Measurements from ENCODE around the gene GPC3. TPM values are rescaled to one million over a fixed set of nuclear protein-coding genes. Genes with fewer than 3 reads are reported as not detected.

The GPC3 gene
- polyA plus RNA-seq, 3 donors: not detected

GRCh38 chrX:133922390-133922771 lies 63.0 kb downstream of the GPC3 start:
- Histone ChIP-seq H3K4me2 (replicated peaks; ENCODE audit: extremely low read depth, low read length, poor library complexity, severe bottlenecking) (no peak overlapping the region), H3K36me3 (replicated peaks in 1 of 2; ENCODE audit: control insufficient read depth in 1 of 2, insufficient read depth in 2 of 2, low read length in 2 of 2) (no peaks in the 10 kb centered on the region), H3K4me1 (ENCODE audit: control insufficient read depth in 1 of 2, insufficient read depth in 2 of 2, low read length in 2 of 2) (no peaks in the 10 kb centered on the region), H3K4me3 (replicated peaks in 1 of 3; ENCODE audit: low read depth in 2 of 3, low read length in 3 of 3) (no peak overlapping the region), H2AFZ (ENCODE audit: insufficient read depth, low read depth, low read length, poor library complexity, severe bottlenecking) (no peak overlapping the region), H3K27me3 (ENCODE audit: control insufficient read depth in 2 of 2, insufficient read depth in 2 of 2, low read length in 2 of 2) (peaks cover 0 to 2% of the 10 kb centered on the region in 2 donors), H4K20me1 (ENCODE audit: insufficient read depth, low read length) (no peaks in the 10 kb centered on the region), H3K79me2 (ENCODE audit: insufficient read depth, low read length) (no peaks in the 10 kb centered on the region), H3K9ac (ENCODE audit: insufficient read depth, low read length, poor library complexity, severe bottlenecking) (no peak overlapping the region), H3K27ac (ENCODE audit: low read depth in 1 of 2, low read length in 2 of 2) (no peak overlapping the region), H3K9me3 (replicated peaks in 1 of 2; ENCODE audit: control insufficient read depth in 1 of 2, insufficient read depth in 1 of 2, low read length in 2 of 2) (no peaks in the 10 kb centered on the region)
- DNase-seq: no peak
- Mint-ChIP-seq H3K4me3 (no peak overlapping the region), H3K27me3 (ENCODE audit: low read depth in 3 of 3) (no peaks in the 10 kb centered on the region), H3K9me3 (peaks cover 0 to 6% (median 0%) of the 10 kb centered on the region in 7 donors), H3K36me3 (no peaks in the 10 kb centered on the region), H3K27ac (no peak overlapping the region), H3K4me1 (no peaks in the 10 kb centered on the region)
- no peak for TF ChIP-seq CTCF (IDR thresholded peaks at IDR 0.05)
- no CpG with 5 or more reads among the region's 2 CpGs for WGBS (ENCODE audit: insufficient coverage)
- intact Hi-C loops (cut with micrococcal nuclease): no loop called here

- Histone ChIP-seq H3K9ac (ENCODE audit: insufficient read depth, low read length, poor library complexity, severe bottlenecking) (no peak overlapping the region), H4K20me1 (ENCODE audit: insufficient read depth, low read length) (no peaks in the 10 kb centered on the region), H3K27me3 (ENCODE audit: control insufficient read depth in 2 of 2, insufficient read depth in 2 of 2, low read length in 2 of 2) (peaks cover 0 to 2% of the 10 kb centered on the region in 2 donors), H3K4me2 (replicated peaks; ENCODE audit: extremely low read depth, low read length, poor library complexity, severe bottlenecking) (no peak overlapping the region), H2AFZ (ENCODE audit: insufficient read depth, low read depth, low read length, poor library complexity, severe bottlenecking) (no peak overlapping the region), H3K27ac (ENCODE audit: low read depth in 1 of 2, low read length in 2 of 2) (no peak overlapping the region), H3K36me3 (replicated peaks in 1 of 2; ENCODE audit: control insufficient read depth in 1 of 2, insufficient read depth in 2 of 2, low read length in 2 of 2) (no peaks in the 10 kb centered on the region), H3K79me2 (ENCODE audit: insufficient read depth, low read length) (no peaks in the 10 kb centered on the region), H3K4me1 (ENCODE audit: control insufficient read depth in 1 of 2, insufficient read depth in 2 of 2, low read length in 2 of 2) (no peaks in the 10 kb centered on the region), H3K4me3 (replicated peaks in 1 of 3; ENCODE audit: low read depth in 2 of 3, low read length in 3 of 3) (no peak overlapping the region), H3K9me3 (replicated peaks in 1 of 2; ENCODE audit: control insufficient read depth in 1 of 2, insufficient read depth in 1 of 2, low read length in 2 of 2) (no peaks in the 10 kb centered on the region)
- peak in 1 of 3 donors; percentile 1 for DNase-seq
- Mint-ChIP-seq H3K9me3 (peaks cover 0 to 8% (median 0%) of the 10 kb centered on the region in 7 donors), H3K27ac (no peak overlapping the region), H3K36me3 (no peaks in the 10 kb centered on the region), H3K4me3 (no peak overlapping the region), H3K4me1 (no peaks in the 10 kb centered on the region), H3K27me3 (ENCODE audit: low read depth in 3 of 3) (no peaks in the 10 kb centered on the region)
- intact Hi-C loops (cut with micrococcal nuclease): no loop called here
- TF ChIP-seq CTCF (IDR thresholded peaks at IDR 0.05): no peak
- WGBS (ENCODE audit: insufficient coverage): 94% methylated on average over 5 of the region's 7 CpGs
Observed at GRCh38 chrX:133921764-133922389, 63.5 kb downstream of the GPC3 start.
